MM.1S (cell line): ENCODE data around the gene FBXL5.

ENCODE experiments used
- DNase-seq: peaks from one replicate; pipeline ENCODE4 v3.0.0-alpha.2; 2015
- H2AFZ ChIP-seq: fragments of 300-600 bp; sonication (generic); 2 replicates; pipeline ENCODE4 v1.6.0; 2016; ENCODE audit warnings: antibody characterized with exemption, low read length
- H3F3A ChIP-seq: fragments of 300-600 bp; sonication (generic); 2 replicates; pipeline ENCODE4 v1.6.1; 2016; ENCODE audit warnings: mild to moderate bottlenecking, antibody characterized with exemption, low read length, moderate library complexity, mixed read lengths; ENCODE audit not compliant: insufficient read depth
- H3K27ac ChIP-seq: fragments of 300-600 bp; sonication (generic); 2 replicates; pipeline ENCODE4 v1.5.1; 2016; ENCODE audit warnings: mild to moderate bottlenecking, low read length
- H3K27me3 ChIP-seq: fragments of 300-600 bp; sonication (generic); replicated peaks from 2 replicates; pipeline ENCODE4 v1.6.0; 2016; ENCODE audit warnings: low read length; ENCODE audit not compliant: insufficient read depth
- H3K36me3 ChIP-seq: fragments of 300-600 bp; sonication (generic); replicated peaks from 2 replicates; pipeline ENCODE4 v1.6.1; 2016; ENCODE audit warnings: mild to moderate bottlenecking, low read length, mixed read lengths; ENCODE audit not compliant: insufficient read depth
- H3K4me1 ChIP-seq: fragments of 300-600 bp; sonication (generic); 2 replicates; pipeline ENCODE4 v1.6.1; 2016; ENCODE audit warnings: low read length, mixed read lengths
- H3K4me2 ChIP-seq: fragments of 300-600 bp; sonication (generic); 2 replicates; pipeline ENCODE4 v1.6.0; 2016; ENCODE audit warnings: low read depth, low read length
- H3K4me3 ChIP-seq: fragments of 300-600 bp; sonication (generic); 2 replicates; pipeline ENCODE4 v1.5.1; 2016; ENCODE audit warnings: low read length, mixed read lengths
- H3K79me2 ChIP-seq: fragments of 300-600 bp; sonication (generic); 2 replicates; pipeline ENCODE4 v1.6.1; 2016; ENCODE audit warnings: mixed run types, low read length, mixed read lengths
- H3K9ac ChIP-seq: fragments of 300-600 bp; sonication (generic); 2 replicates; pipeline ENCODE4 v1.6.1; 2016; ENCODE audit warnings: low read length, mixed read lengths
- H3K9me2 ChIP-seq: fragments of 300-600 bp; sonication (generic); replicated peaks from 2 replicates; pipeline ENCODE4 v1.6.1; 2016; ENCODE audit warnings: mild to moderate bottlenecking, low read length, mixed read lengths; ENCODE audit not compliant: insufficient read depth
- H3K9me3 ChIP-seq: fragments of 300-600 bp; sonication (generic); replicated peaks from 2 replicates; pipeline ENCODE4 v1.6.1; 2016; ENCODE audit warnings: mild to moderate bottlenecking, low read length, mixed read lengths; ENCODE audit not compliant: insufficient read depth
- H4K20me1 ChIP-seq: fragments of 300-600 bp; sonication (generic); 2 replicates; pipeline ENCODE4 v1.6.1; 2016; ENCODE audit warnings: mild to moderate bottlenecking, low read length, moderate library complexity, mixed read lengths; ENCODE audit not compliant: insufficient read depth
- CTCF ChIP-seq: fragments of 300-600 bp; sonication (generic); IDR thresholded peaks from 2 replicates; pipeline ENCODE4 v1.5.1; 2016; ENCODE audit warnings: antibody characterized with exemption, low read length, mixed read lengths
- EZH2 ChIP-seq: fragments of 300-600 bp; sonication (generic); optimal IDR thresholded peaks from 2 replicates; pipeline ENCODE3; 2017; ENCODE audit warnings: low read depth, mild to moderate bottlenecking, antibody characterized with exemption, low read length, mixed read lengths
- EZH2phosphoT487 ChIP-seq: fragments of 300-600 bp; sonication (generic); IDR thresholded peaks from 2 replicates; pipeline ENCODE4 v1.6.1; 2018; ENCODE audit warnings: antibody characterized with exemption, low read length

FBXL5 gene

GRCh38 chr4:15677507-15677988 is 22.4 kb upstream of the FBXL5 start:
- Histone ChIP-seq H3K9me2 (no peaks in the 10 kb centered on the region), H3K79me2 (peaks cover 29% of the 10 kb centered on the region), H4K20me1 (no peaks in the 10 kb centered on the region), H3K27ac (no peak overlapping the region), H3K4me1 (peaks cover 4% of the 10 kb centered on the region; the same call in 1 of the 2 replicates), H3F3A (peaks cover 7% of the 10 kb centered on the region), H3K4me2 (no peak overlapping the region), H3K27me3 (no peaks in the 10 kb centered on the region), H3K4me3 (no peak overlapping the region), H3K9ac (no peak overlapping the region), H2AFZ (no peak overlapping the region), H3K9me3 (no peaks in the 10 kb centered on the region), H3K36me3 (no peaks in the 10 kb centered on the region)
- TF ChIP-seq CTCF (no peak), EZH2 (no peak), EZH2phosphoT487 (no peak)
- DNase-seq: no peak

GRCh38 chr4:15676899-15677298 is 21.7 kb upstream of the FBXL5 start:
- TF ChIP-seq CTCF (no peak), EZH2phosphoT487 (no peak), EZH2 (no peak)
- H3K9me3 ChIP-seq: no peaks in the 10 kb centered on the region
- no peaks in the 10 kb centered on the region for H4K20me1 ChIP-seq
- peaks cover 27% of the 10 kb centered on the region for H3K79me2 ChIP-seq
- H3K9me2 ChIP-seq: no peaks in the 10 kb centered on the region
- DNase-seq: no peak
- H2AFZ ChIP-seq: no peak overlapping the region
- H3K27me3 ChIP-seq: no peaks in the 10 kb centered on the region
- no peaks in the 10 kb centered on the region for H3K4me1 ChIP-seq
- H3K4me3 ChIP-seq: no peak overlapping the region
- no peak overlapping the region for H3K4me2 ChIP-seq
- H3K9ac ChIP-seq: no peak overlapping the region
- no peak overlapping the region; the same call in 1 of the 2 replicates for H3K27ac ChIP-seq
- H3K36me3 ChIP-seq: no peaks in the 10 kb centered on the region
- peaks cover 7% of the 10 kb centered on the region for H3F3A ChIP-seq

- Histone ChIP-seq H3K27ac (no peak overlapping the region), H3K4me1 (no peaks in the 10 kb centered on the region), H3K9me3 (no peaks in the 10 kb centered on the region), H3K4me2 (no peak overlapping the region), H4K20me1 (no peaks in the 10 kb centered on the region), H3K9me2 (no peaks in the 10 kb centered on the region), H2AFZ (no peak overlapping the region), H3K9ac (no peak overlapping the region), H3K4me3 (no peak overlapping the region), H3K36me3 (no peaks in the 10 kb centered on the region), H3K27me3 (no peaks in the 10 kb centered on the region), H3F3A (peaks cover 4% of the 10 kb centered on the region), H3K79me2 (peaks cover 27% of the 10 kb centered on the region)
- no peak for DNase-seq
- TF ChIP-seq CTCF (no peak), EZH2phosphoT487 (no peak), EZH2 (no peak)
These were observed 20.9 kb upstream of the FBXL5 start for GRCh38 chr4:15676039-15676438.
